DMS 273 (cell line): ENCODE measurements around the gene KCNK5.

Experiments
- DNase-seq: peaks from one replicate; lab custom pipeline; 2025; ENCODE audit not compliant: unreplicated experiment; lab: John Stamatoyannopoulos, UW

The KCNK5 gene

GRCh38 chr6:39199231-39199940 is 29.9 kb downstream of the KCNK5 start:
- DNase-seq, result no peak

GRCh38 chr6:39198528-39198927 is 30.7 kb downstream of the KCNK5 start:
- DNase-seq, result no peak

GRCh38 chr6:39197922-39198500 is 31.3 kb downstream of the KCNK5 start:
- no peak for DNase-seq

GRCh38 chr6:39197521-39197920 is 31.8 kb downstream of the KCNK5 start:
- no peak for DNase-seq

GRCh38 chr6:39196673-39197091 is 32.6 kb downstream of the KCNK5 start:
- no peak for DNase-seq

- DNase-seq, result no peak
Measured at GRCh38 chr6:39195792-39196385, 33.4 kb downstream of the KCNK5 start.

GRCh38 chr6:39194466-39194865 is 34.8 kb downstream of the KCNK5 start:
- no peak for DNase-seq

GRCh38 chr6:39193201-39193791 is 36.0 kb downstream of the KCNK5 start:
- DNase-seq, result no peak

GRCh38 chr6:39192736-39193135 is 36.5 kb downstream of the KCNK5 start:
- DNase-seq, result no peak

- no peak for DNase-seq
Measured at GRCh38 chr6:39191236-39191930, 37.9 kb downstream of the KCNK5 start.

- DNase-seq, result no peak
Measured at GRCh38 chr6:39190545-39191235, 38.6 kb downstream of the KCNK5 start.

GRCh38 chr6:39189915-39190544 is 39.2 kb downstream of the KCNK5 start:
- peak; percentile 60 for DNase-seq

- DNase-seq, result no peak
Measured at GRCh38 chr6:39189131-39189530, 40.1 kb downstream of the KCNK5 start.

GRCh38 chr6:39188571-39188970 is 40.7 kb downstream of the KCNK5 start:
- no peak for DNase-seq

GRCh38 chr6:39188098-39188450 is 41.2 kb downstream of the KCNK5 start:
- DNase-seq, result no peak

GRCh38 chr6:39184906-39185580 is 44.2 kb downstream of the KCNK5 start:
- DNase-seq, result no peak

- DNase-seq, result no peak
Measured at GRCh38 chr6:39182604-39183003, 46.7 kb downstream of the KCNK5 start.

GRCh38 chr6:39181826-39182225 is 47.4 kb downstream of the KCNK5 start:
- DNase-seq, result no peak

GRCh38 chr6:39181333-39181732 is 47.9 kb downstream of the KCNK5 start:
- no peak for DNase-seq

GRCh38 chr6:39178804-39179203 is 50.5 kb downstream of the KCNK5 start:
- no peak for DNase-seq
